H9 (cell line): ENCODE measurements around the gene MAPT. TPM values are rescaled to one million over a fixed set of nuclear protein-coding genes. Genes with fewer than 3 reads are reported as not detected.

Experiments
- DNase-seq: peaks from one replicate; pipeline ENCODE4 v3.0.0-alpha.2; 2017
- H2AFZ ChIP-seq: one replicate; pipeline ENCODE4 v1.6.1; 2013; ENCODE audit warnings: mild to moderate bottlenecking, low read length, control low read depth, moderate library complexity
- H2AK5ac ChIP-seq: 2 replicates; pipeline ENCODE4 v1.6.1; 2013; ENCODE audit warnings: low read length, control low read depth, mixed read lengths; ENCODE audit not compliant: insufficient read length
- H2BK120ac ChIP-seq: one replicate; pipeline ENCODE4 v1.6.1; 2013; ENCODE audit warnings: low read depth, mild to moderate bottlenecking, low read length, control low read depth, inconsistent platforms; ENCODE audit not compliant: poor library complexity, severe bottlenecking
- H2BK12ac ChIP-seq: 2 replicates; pipeline ENCODE4 v1.6.1; 2013; ENCODE audit warnings: low read length, control low read depth, mixed read lengths, low read depth; ENCODE audit not compliant: insufficient read length
- H2BK15ac ChIP-seq: 2 replicates; pipeline ENCODE4 v1.6.1; 2013; ENCODE audit warnings: low read depth, low read length, control low read depth
- H2BK20ac ChIP-seq: one replicate; pipeline ENCODE4 v1.6.1; 2013; ENCODE audit warnings: low read depth, mild to moderate bottlenecking, low read length, control low read depth, inconsistent platforms; ENCODE audit not compliant: poor library complexity, severe bottlenecking
- H2BK5ac ChIP-seq: 2 replicates; pipeline ENCODE4 v1.6.1; 2013; ENCODE audit warnings: low read length, control low read depth, mixed read lengths; ENCODE audit not compliant: insufficient read length
- H3K14ac ChIP-seq: 2 replicates; pipeline ENCODE4 v1.6.1; 2013; ENCODE audit warnings: low read length, control low read depth; ENCODE audit not compliant: insufficient read depth
- H3K18ac ChIP-seq: 2 replicates; pipeline ENCODE4 v1.6.1; 2013; ENCODE audit warnings: low read depth, mild to moderate bottlenecking, mixed read lengths, low read length, control low read depth; ENCODE audit not compliant: insufficient read length
- H3K23ac ChIP-seq: 2 replicates; pipeline ENCODE4 v1.6.1; 2013; ENCODE audit warnings: low read length, control low read depth, mixed read lengths, low read depth; ENCODE audit not compliant: insufficient read length
- H3K23me2 ChIP-seq: 2 replicates; pipeline ENCODE4 v1.6.1; 2013; ENCODE audit warnings: low read depth, mild to moderate bottlenecking, mixed read lengths, low read length, control low read depth; ENCODE audit not compliant: insufficient read length, poor library complexity, severe bottlenecking
- H3K27ac ChIP-seq: 2 replicates; pipeline ENCODE4 v1.5.1; 2013; ENCODE audit warnings: low read length, control low read depth, mixed read lengths, low read depth; ENCODE audit not compliant: insufficient read length
- H3K27me3 ChIP-seq: 2 replicates; pipeline ENCODE4 v1.6.1; 2013; ENCODE audit warnings: low read length, control low read depth, inconsistent platforms; ENCODE audit not compliant: insufficient read depth
- H3K4ac ChIP-seq: 2 replicates; pipeline ENCODE4 v1.6.1; 2013; ENCODE audit warnings: low read depth, mild to moderate bottlenecking, control low read depth, inconsistent platforms, low read length, moderate library complexity
- H3K4me1 ChIP-seq: 2 replicates; pipeline ENCODE4 v1.6.1; 2013; ENCODE audit warnings: low read length, control low read depth, inconsistent platforms; ENCODE audit not compliant: insufficient read depth
- H3K4me2 ChIP-seq: 2 replicates; pipeline ENCODE4 v1.6.1; 2013; ENCODE audit warnings: low read length, control low read depth, mixed read lengths; ENCODE audit not compliant: insufficient read length, insufficient read depth
- H3K56ac ChIP-seq: 2 replicates; pipeline ENCODE4 v1.6.1; 2013; ENCODE audit warnings: low read depth, mild to moderate bottlenecking, mixed read lengths, low read length, control low read depth; ENCODE audit not compliant: insufficient read length
- H3K79me1 ChIP-seq: 2 replicates; pipeline ENCODE4 v1.6.1; 2013; ENCODE audit warnings: low read depth, mild to moderate bottlenecking, moderate library complexity, low read length, control low read depth, inconsistent platforms; ENCODE audit not compliant: insufficient read depth, poor library complexity, severe bottlenecking
- H3K79me2 ChIP-seq: 2 replicates; pipeline ENCODE4 v1.6.1; 2013; ENCODE audit warnings: low read length, control low read depth, inconsistent platforms; ENCODE audit not compliant: insufficient read depth
- H3K9ac ChIP-seq: 2 replicates; pipeline ENCODE4 v1.6.1; 2013; ENCODE audit warnings: low read length, control low read depth, mixed read lengths; ENCODE audit not compliant: insufficient read length; ENCODE audit errors: extremely low read depth
- H3K9me3 ChIP-seq: one replicate; pipeline ENCODE4 v1.6.1; 2013; ENCODE audit warnings: low read depth, low read length, inconsistent platforms; ENCODE audit not compliant: control insufficient read depth
- H3T11ph ChIP-seq: one replicate; pipeline ENCODE4 v1.6.1; 2013; ENCODE audit warnings: mild to moderate bottlenecking, low read length, control low read depth, inconsistent platforms
- H4K20me1 ChIP-seq: one replicate; pipeline ENCODE4 v1.6.1; 2013; ENCODE audit not compliant: control insufficient read depth, insufficient read length, insufficient read depth
- H4K5ac ChIP-seq: 2 replicates; pipeline ENCODE4 v1.6.1; 2013; ENCODE audit warnings: low read depth, mild to moderate bottlenecking, mixed read lengths, low read length, control low read depth; ENCODE audit not compliant: insufficient read length
- H4K8ac ChIP-seq: replicated peaks from 2 replicates; pipeline ENCODE4 v1.6.1; 2013; ENCODE audit warnings: low read length, control low read depth, mixed read lengths, low read depth; ENCODE audit not compliant: insufficient read length
- H4K91ac ChIP-seq: 2 replicates; pipeline ENCODE4 v1.6.1; 2013; ENCODE audit warnings: low read depth, mild to moderate bottlenecking, moderate library complexity, mixed read lengths, low read length, control low read depth; ENCODE audit not compliant: insufficient read length
- H3K27ac Mint-ChIP-seq, 3 experiments: 2 replicates in 2 of 3; 3 replicates in 1 of 3; pipeline ENCODE4 v1.8.0; 2020 to 2021; ENCODE audit warnings: mixed read lengths in 3 of 3, mild to moderate bottlenecking in 1 of 3, moderate library complexity in 1 of 3
- H3K27me3 Mint-ChIP-seq: 2 replicates; pipeline ENCODE4 v1.8.0; 2021; ENCODE audit warnings: low read depth, mild to moderate bottlenecking, moderate library complexity, mixed read lengths
- H3K36me3 Mint-ChIP-seq, 3 experiments: 2 replicates in 2 of 3; 3 replicates in 1 of 3; pipeline ENCODE4 v1.8.0; 2020 to 2021; ENCODE audit warnings: low read depth in 3 of 3, mixed read lengths in 3 of 3; ENCODE audit not compliant: insufficient read depth in 1 of 3
- H3K4me1 Mint-ChIP-seq, 2 experiments: 2 replicates each; pipeline ENCODE4 v1.8.0; 2020; ENCODE audit warnings: mixed read lengths in 2 of 2
- H3K4me3 Mint-ChIP-seq, 2 experiments: 2 replicates in 1 of 2; 3 replicates in 1 of 2; pipeline ENCODE4 v1.8.0; 2020 to 2021; ENCODE audit warnings: mild to moderate bottlenecking in 2 of 2, mixed read lengths in 2 of 2, moderate library complexity in 1 of 2
- H3K9me3 Mint-ChIP-seq, 2 experiments: 2 replicates in 1 of 2; 3 replicates in 1 of 2; pipeline ENCODE4 v1.8.0; 2020; ENCODE audit warnings: mild to moderate bottlenecking in 2 of 2, mixed read lengths in 2 of 2, moderate library complexity in 1 of 2
- CTCF ChIP-seq: fragments of 200-600 bp; sonication (generic); conservative IDR thresholded peaks from 3 replicates; pipeline ENCODE4 v1.8.0; 2021; ENCODE audit warnings: antibody characterized with exemption, mild to moderate bottlenecking
- WGBS: extraction: QIAGEN DNeasy Blood & Tissue Kit; methylation state at CpG from one replicate; pipeline ENCODE4 v1.1.7; 2013; ENCODE audit warnings: missing lambda C conversion rate, low lambda C conversion rate, mixed read lengths; ENCODE audit not compliant: insufficient read length; ENCODE audit errors: extremely low coverage; 5-methylcytosine and 5-hydroxymethylcytosine counted together
- total RNA-seq: library from RNA; stranded (reverse); gene quantifications from 2 replicates; pipeline ENCODE4 v1.2.1, GENCODE V29; 2021

Gene MAPT
- total RNA-seq, 1 experiment from 2014 or later, result 1.6 TPM

- H2BK120ac ChIP-seq, result no peak overlapping the region
- H3K18ac ChIP-seq, result no peak overlapping the region
- no peak for TF ChIP-seq CTCF
- no peaks in the 10 kb centered on the region for H3K79me2 ChIP-seq
- no peak overlapping the region for H2AFZ ChIP-seq
- no peak overlapping the region for H4K5ac ChIP-seq
- H3K9ac ChIP-seq, result no peak overlapping the region
- Mint-ChIP-seq H3K4me3 (no peak overlapping the region), H3K36me3 (peaks cover 16 to 49% (median 44%) of the 10 kb centered on the region in 3 experiments; a peak in 6 of 7 replicates), H3K27ac (peak overlapping the region in 2 of 3 experiments; percentile 5 to 81; a peak in 5 of 7 replicates), H3K4me1 (peaks cover 34 to 37% of the 10 kb centered on the region in 2 experiments), H3K9me3 (no peaks in the 10 kb centered on the region), H3K27me3 (no peaks in the 10 kb centered on the region; the same call in 1 of the 2 replicates)
- no peak overlapping the region for H2BK15ac ChIP-seq
- H2AK5ac ChIP-seq, result no peak overlapping the region
- H3K4me2 ChIP-seq, result no peak overlapping the region
- H3K79me1 ChIP-seq, result peaks cover 3% of the 10 kb centered on the region
- no peak overlapping the region for H3K56ac ChIP-seq
- WGBS, result no CpG with 5 or more reads among the region's 4 CpGs
- no peak for DNase-seq
- H3K4ac ChIP-seq, result no peak overlapping the region
- H4K20me1 ChIP-seq, result no peaks in the 10 kb centered on the region
- H3K9me3 ChIP-seq, result no peaks in the 10 kb centered on the region
- no peak overlapping the region for H3K23ac ChIP-seq
- H3K27me3 ChIP-seq, result no peaks in the 10 kb centered on the region
- H3K23me2 ChIP-seq, result no peaks in the 10 kb centered on the region
- no peak overlapping the region for H3K27ac ChIP-seq
- H4K8ac ChIP-seq, result no peak overlapping the region
- peaks cover 5% of the 10 kb centered on the region for H3K4me1 ChIP-seq
- H3K14ac ChIP-seq, result no peak overlapping the region
- H2BK12ac ChIP-seq, result no peak overlapping the region
- no peak overlapping the region for H2BK20ac ChIP-seq
- no peak overlapping the region for H2BK5ac ChIP-seq
- H3T11ph ChIP-seq, result no peak overlapping the region
- H4K91ac ChIP-seq, result no peak overlapping the region
Observed at GRCh38 chr17:46056800-46057304, 162.5 kb downstream of the MAPT start.
